IgD-negative memory B cell (primary cell): ENCODE data around the gene MGMT. TPM values are rescaled to one million over a fixed set of nuclear protein-coding genes. Genes with fewer than 3 reads are reported as not detected.
A peak's percentile ranks its signal among the peaks of the same experiment; 100 is the strongest.

ENCODE experiments used
- H3K27ac Mint-ChIP-seq, 3 donors: one replicate each; pipeline ENCODE4 v1.8.0; 2020 to 2022; ENCODE audit warnings: mild to moderate bottlenecking in 3 of 3, mixed read lengths in 3 of 3, moderate library complexity in 1 of 3
- H3K27me3 Mint-ChIP-seq: one replicate; pipeline ENCODE4 v1.8.0; 2021; ENCODE audit warnings: mixed read lengths
- H3K36me3 Mint-ChIP-seq: one replicate; pipeline ENCODE4 v1.8.0; 2020; ENCODE audit warnings: mild to moderate bottlenecking, mixed read lengths
- H3K4me1 Mint-ChIP-seq, 3 donors: one replicate each; pipeline ENCODE4 v1.8.0; 2020 to 2022; ENCODE audit warnings: mixed read lengths in 3 of 3, mild to moderate bottlenecking in 1 of 3
- H3K4me3 Mint-ChIP-seq, 4 donors: one replicate each; pipeline ENCODE4 v1.8.0; 2020 to 2022; ENCODE audit warnings: mild to moderate bottlenecking in 4 of 4, mixed read lengths in 4 of 4, moderate library complexity in 3 of 4
- H3K9me3 Mint-ChIP-seq, 3 donors: one replicate each; pipeline ENCODE4 v1.8.0; 2020 to 2021; ENCODE audit warnings: mixed read lengths in 3 of 3, mild to moderate bottlenecking in 1 of 3
- polyA plus RNA-seq: library from polyadenylated mRNA; unstranded; fragments of 300-500 nt; fragmentation: Illumina TruSeq; gene quantifications from one replicate; pipeline ENCODE4 v1.2.3, GENCODE V29; 2021

MGMT gene
- polyA plus RNA-seq, 1 donor from 2014 or later: 35.1 TPM

GRCh38 chr10:129741280-129741977 is 274.4 kb downstream of the MGMT start:
- Mint-ChIP-seq H3K27ac (no peak overlapping the region), H3K4me3 (no peak overlapping the region), H3K4me1 (peaks cover 0 to 6% (median 5%) of the 10 kb centered on the region in 3 donors), H3K27me3 (no peaks in the 10 kb centered on the region), H3K36me3 (peaks cover 12% of the 10 kb centered on the region), H3K9me3 (peaks cover 3 to 9% (median 5%) of the 10 kb centered on the region in 3 donors)

GRCh38 chr10:129741978-129742741 is 275.1 kb downstream of the MGMT start:
- H3K4me1 Mint-ChIP-seq: peaks cover 0 to 6% (median 5%) of the 10 kb centered on the region in 3 donors
- H3K9me3 Mint-ChIP-seq: peaks cover 3 to 9% (median 9%) of the 10 kb centered on the region in 3 donors
- H3K27ac Mint-ChIP-seq: no peak overlapping the region
- peaks cover 12% of the 10 kb centered on the region for H3K36me3 Mint-ChIP-seq
- H3K27me3 Mint-ChIP-seq: no peaks in the 10 kb centered on the region
- no peak overlapping the region for H3K4me3 Mint-ChIP-seq

- Mint-ChIP-seq H3K27me3 (no peaks in the 10 kb centered on the region), H3K36me3 (peaks cover 12% of the 10 kb centered on the region), H3K4me3 (no peak overlapping the region), H3K9me3 (peaks cover 6 to 10% (median 9%) of the 10 kb centered on the region in 3 donors), H3K27ac (no peak overlapping the region), H3K4me1 (peaks cover 0 to 6% (median 5%) of the 10 kb centered on the region in 3 donors)
These were observed 275.9 kb downstream of the MGMT start for GRCh38 chr10:129742742-129743550.

GRCh38 chr10:129743738-129744133 is 276.7 kb downstream of the MGMT start:
- no peak overlapping the region for H3K27ac Mint-ChIP-seq
- no peaks in the 10 kb centered on the region for H3K27me3 Mint-ChIP-seq
- H3K4me1 Mint-ChIP-seq: peaks cover 0 to 6% (median 5%) of the 10 kb centered on the region in 3 donors
- no peak overlapping the region for H3K4me3 Mint-ChIP-seq
- H3K9me3 Mint-ChIP-seq: peaks cover 9 to 18% (median 15%) of the 10 kb centered on the region in 3 donors
- H3K36me3 Mint-ChIP-seq: peaks cover 15% of the 10 kb centered on the region

DNA sequence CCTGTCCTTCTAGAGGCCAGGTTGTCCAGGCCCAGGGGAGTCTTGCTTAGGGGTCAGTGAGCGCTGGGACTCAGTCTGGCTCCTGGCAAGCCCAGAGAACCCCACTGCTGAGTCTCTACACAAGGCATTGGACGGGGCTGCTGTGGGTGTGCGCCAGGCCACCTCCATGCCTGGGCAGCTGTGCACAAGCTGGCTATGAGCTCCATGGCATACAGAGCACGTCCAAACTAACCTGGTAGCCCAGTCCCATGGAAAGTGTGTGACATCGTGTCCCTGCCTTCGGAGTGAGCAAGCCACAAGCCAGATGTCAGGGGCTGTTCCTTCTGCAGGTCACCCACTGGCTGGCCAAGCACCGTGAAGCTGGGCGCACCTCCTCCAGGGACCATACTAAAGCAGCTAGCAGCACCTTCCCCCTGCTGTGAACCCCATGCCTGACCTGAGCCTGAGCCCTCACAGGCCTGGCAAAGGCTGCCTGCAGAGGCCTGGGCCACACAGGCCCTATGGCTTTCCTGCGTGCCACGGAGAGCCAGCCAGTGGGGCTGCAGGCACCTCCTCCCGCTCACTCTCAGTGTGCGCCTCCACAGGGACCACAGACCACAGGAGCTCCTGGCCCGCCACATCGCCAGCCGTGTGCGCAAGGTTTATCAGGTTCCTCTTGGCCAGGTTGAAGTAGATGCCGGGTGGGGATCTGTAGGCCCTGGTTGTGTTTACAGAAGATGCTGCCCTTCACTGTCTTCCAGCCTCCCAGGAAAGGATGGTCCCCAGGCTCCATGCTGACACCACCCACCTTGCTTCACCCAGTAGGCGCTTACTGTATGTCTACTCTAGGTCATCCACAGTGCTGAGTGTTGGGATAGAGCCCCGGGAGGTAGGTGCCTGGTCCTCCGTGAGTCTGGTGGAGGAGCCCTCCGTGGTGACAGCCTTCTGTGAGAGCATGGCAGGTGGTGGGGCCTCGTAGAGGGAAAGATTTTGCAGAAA is 277.4 kb downstream of the MGMT start:
- Mint-ChIP-seq H3K36me3 (peaks cover 13% of the 10 kb centered on the region), H3K27me3 (no peaks in the 10 kb centered on the region), H3K27ac (no peak overlapping the region), H3K4me1 (peaks cover 0 to 2% (median 0%) of the 10 kb centered on the region in 3 donors), H3K9me3 (peaks cover 13 to 25% (median 21%) of the 10 kb centered on the region in 3 donors), H3K4me3 (no peak overlapping the region)

- Mint-ChIP-seq H3K27ac (no peak overlapping the region), H3K36me3 (peaks cover 13% of the 10 kb centered on the region), H3K9me3 (peaks cover 14 to 30% (median 24%) of the 10 kb centered on the region in 3 donors)
These were observed 278.2 kb downstream of the MGMT start for GRCh38 chr10:129745186-129745750.

DNA sequence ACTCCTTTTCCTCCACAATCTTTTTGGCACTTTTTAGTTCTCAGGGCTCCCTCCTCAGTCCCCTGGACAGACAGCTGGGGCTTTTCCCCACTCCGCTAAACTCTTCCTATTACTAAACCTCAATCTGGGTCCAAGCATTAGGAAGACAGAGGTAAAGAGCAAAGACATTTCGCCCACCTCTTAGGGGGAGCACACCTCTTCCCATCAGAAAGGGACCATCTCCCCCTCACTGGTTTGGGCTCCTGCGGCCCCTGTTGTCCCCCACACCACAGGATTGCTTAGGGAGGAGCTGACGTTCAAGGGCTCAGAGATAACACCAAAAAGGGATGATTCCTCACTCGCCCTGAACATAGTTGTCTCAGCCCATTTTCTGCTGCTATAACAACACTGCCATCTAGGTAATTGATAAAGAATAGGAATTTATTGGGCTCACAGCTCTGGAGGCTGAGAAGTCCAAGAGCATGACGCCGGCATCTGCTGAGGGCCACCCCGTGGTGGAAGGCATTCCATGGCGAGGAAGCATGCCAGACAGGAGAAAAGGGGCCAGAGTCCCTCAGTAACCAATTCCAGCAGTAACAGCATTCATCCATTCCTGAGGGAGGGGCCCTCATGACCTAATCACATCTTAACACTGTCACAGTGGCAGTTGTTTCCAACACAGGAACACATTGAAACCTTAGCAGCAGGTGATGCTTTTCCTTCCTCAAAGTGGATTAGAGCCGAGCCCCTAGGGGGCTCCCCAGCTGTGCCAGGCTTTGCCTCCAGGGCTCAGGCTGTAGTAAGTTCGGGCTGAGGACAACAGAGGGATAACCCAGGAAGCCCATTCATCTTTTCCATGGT is 287.4 kb downstream of the MGMT start:
- no peaks in the 10 kb centered on the region for H3K27me3 Mint-ChIP-seq
- no peak overlapping the region for H3K4me3 Mint-ChIP-seq
- H3K9me3 Mint-ChIP-seq: peaks cover 11 to 36% (median 25%) of the 10 kb centered on the region in 3 donors
- peak overlapping the region in 1 of 3 donors; percentile 53 for H3K27ac Mint-ChIP-seq
- H3K36me3 Mint-ChIP-seq: peaks cover 6% of the 10 kb centered on the region
- no peaks in the 10 kb centered on the region for H3K4me1 Mint-ChIP-seq

More at GRCh38 chr10:129745186-129745750, 278.2 kb downstream of the MGMT start:
- Mint-ChIP-seq H3K27me3 (no peaks in the 10 kb centered on the region), H3K4me1 (no peaks in the 10 kb centered on the region), H3K4me3 (no peak overlapping the region)

GRCh38 chr10:129755158-129755591 is 288.1 kb downstream of the MGMT start:
- Mint-ChIP-seq H3K27ac (peak overlapping the region in 1 of 3 donors; percentile 9), H3K9me3 (peaks cover 11 to 31% (median 24%) of the 10 kb centered on the region in 3 donors), H3K27me3 (no peaks in the 10 kb centered on the region)

GRCh38 chr10:129755621-129756020 is 288.6 kb downstream of the MGMT start:
- Mint-ChIP-seq H3K4me3 (no peak overlapping the region), H3K4me1 (no peaks in the 10 kb centered on the region), H3K27me3 (no peaks in the 10 kb centered on the region), H3K27ac (peak overlapping the region in 1 of 3 donors; percentile 9), H3K9me3 (peaks cover 9 to 29% (median 21%) of the 10 kb centered on the region in 3 donors), H3K36me3 (peaks cover 6% of the 10 kb centered on the region)

More at GRCh38 chr10:129755158-129755591, 288.1 kb downstream of the MGMT start:
- Mint-ChIP-seq H3K4me1 (no peaks in the 10 kb centered on the region), H3K4me3 (peak overlapping the region in 1 of 4 donors; percentile 27), H3K36me3 (peaks cover 6% of the 10 kb centered on the region)

DNA sequence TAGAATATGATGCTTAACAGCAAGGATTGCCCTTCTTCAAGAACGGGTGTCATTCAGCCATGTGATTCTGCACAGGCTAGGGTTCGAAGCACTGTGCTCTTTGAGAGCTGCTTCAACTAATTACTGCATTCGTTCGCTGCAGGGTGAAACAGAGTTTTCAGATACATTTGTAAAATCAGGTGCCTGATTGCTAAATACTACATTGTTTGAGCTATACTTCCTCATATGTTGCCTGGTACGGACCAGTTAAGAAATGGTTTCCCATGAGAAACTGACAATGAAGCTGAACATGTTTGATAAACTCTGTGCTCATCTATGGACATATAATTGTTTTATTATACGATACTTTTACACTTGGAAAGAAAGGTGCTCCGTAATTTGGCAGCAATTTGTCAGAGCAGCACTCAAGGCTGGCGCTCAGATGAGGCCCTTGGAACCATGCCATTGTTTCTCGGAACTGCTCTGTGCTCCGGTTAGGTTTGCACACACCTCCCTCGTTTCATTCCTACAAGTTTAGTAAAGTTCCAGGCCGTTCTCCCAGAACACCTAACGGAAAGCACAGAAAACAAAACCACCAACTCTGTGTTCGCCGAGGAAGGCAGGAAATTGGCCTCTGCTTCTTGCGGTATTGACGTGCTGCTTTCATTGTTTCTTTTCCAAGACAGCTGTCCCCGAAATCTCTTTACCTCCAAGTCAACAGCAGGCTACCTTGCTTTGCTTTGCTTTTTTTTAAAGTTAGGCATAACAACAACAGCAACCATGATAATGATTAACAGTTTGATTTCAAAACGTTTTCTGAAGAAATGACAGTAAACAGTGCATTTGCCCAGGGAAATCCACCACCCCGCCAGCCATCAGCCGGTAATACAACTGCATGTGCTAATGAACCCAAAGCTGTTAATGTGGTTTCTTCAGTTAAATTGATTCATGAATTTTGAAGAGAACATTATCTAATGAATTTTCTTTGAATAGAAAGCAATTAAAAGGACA is 290.2 kb downstream of the MGMT start:
- Mint-ChIP-seq H3K4me3 (peak overlapping the region in 1 of 4 donors; percentile 28), H3K4me1 (no peaks in the 10 kb centered on the region), H3K27ac (no peak overlapping the region), H3K9me3 (peaks cover 6 to 18% (median 13%) of the 10 kb centered on the region in 3 donors), H3K36me3 (peaks cover 6% of the 10 kb centered on the region), H3K27me3 (no peaks in the 10 kb centered on the region)

DNA sequence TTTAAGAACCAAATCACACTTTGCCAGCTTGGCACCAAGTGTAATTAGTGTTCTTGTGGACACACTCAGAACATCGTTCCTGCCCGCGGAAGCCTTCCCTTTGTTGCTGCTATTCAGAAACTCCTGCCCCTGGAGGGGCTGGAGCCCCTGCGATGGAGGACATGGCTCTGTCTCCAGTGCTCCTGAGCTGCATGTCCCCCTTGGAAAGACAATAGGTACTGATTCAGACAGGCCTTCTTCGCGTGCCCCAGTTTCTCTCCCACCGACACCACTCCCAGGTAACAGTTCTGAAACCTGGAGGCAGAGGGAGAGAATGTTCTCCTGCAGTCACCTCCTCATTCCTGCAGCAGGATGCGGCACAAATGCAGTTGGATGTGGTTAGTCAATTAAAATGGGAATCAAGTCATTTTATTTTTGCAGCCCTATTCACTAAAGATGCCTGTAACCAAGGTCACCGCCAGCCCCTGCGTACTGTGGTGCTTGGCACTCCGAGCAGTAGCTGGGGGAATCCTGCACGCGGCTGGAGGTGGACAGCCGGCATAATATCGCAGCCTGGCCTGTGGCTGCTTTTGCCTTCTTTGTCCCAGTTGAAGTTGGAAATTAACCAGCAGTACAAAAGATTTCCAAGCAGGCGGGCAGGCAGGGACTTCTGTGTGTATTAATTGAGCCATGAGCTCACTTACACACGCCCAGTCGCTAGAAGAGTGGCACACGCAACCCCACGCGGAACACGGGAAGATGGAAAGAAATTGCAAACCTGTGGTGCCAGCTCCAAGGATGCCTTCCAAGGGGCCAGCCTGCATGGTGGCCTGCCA is 291.4 kb downstream of the MGMT start:
- H3K36me3 Mint-ChIP-seq: peaks cover 7% of the 10 kb centered on the region
- peak overlapping the region in 1 of 4 donors; percentile 17 for H3K4me3 Mint-ChIP-seq
- no peaks in the 10 kb centered on the region for H3K4me1 Mint-ChIP-seq
- no peak overlapping the region for H3K27ac Mint-ChIP-seq
- H3K27me3 Mint-ChIP-seq: no peaks in the 10 kb centered on the region
- peaks cover 5 to 7% (median 6%) of the 10 kb centered on the region in 3 donors for H3K9me3 Mint-ChIP-seq
